GM19240 (cell line): ENCODE results near the gene TMEM184C.
A peak's percentile ranks its signal among the peaks of the same experiment; 100 is the strongest.

Source experiments
- DNase-seq: peaks from one replicate; pipeline ENCODE4 v3.0.0; 2011; ENCODE audit warnings: low spot score; ENCODE audit not compliant: insufficient read length

The TMEM184C gene

GRCh38 chr4:147617173-147617840 lies at the start of gene TMEM184C:
TMEM184C (plus strand) TSS chr4:147617397; CDS start chr4:147617957, 560 bp downstream.
- DNase-seq = peak; percentile 92

DNA sequence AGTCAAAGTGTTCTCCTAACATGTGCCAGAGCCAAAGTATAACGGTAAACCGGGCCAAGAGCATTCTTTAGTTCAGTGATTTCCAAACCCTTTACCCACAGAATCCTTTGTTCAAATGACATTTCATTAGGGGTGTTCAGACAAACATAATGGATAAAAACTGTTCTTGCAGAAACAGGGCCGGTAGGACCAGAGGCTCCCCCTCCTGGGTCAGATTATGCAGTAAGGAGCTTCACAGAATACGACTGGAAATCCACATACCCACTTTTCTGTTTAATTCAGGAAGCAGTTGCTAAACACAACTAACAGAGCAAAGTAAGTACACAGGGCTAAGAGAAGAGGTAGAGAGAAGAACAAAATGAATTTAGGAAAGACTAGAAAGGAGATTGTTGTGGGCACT lies 46.6 kb upstream of the TMEM184C start:
- DNase-seq = no peak

GRCh38 chr4:147571036-147571770 lies 46.0 kb upstream of the TMEM184C start:
- DNase-seq = no peak

- DNase-seq = no peak
Measured at GRCh38 chr4:147576084-147576483, 41.1 kb upstream of the TMEM184C start.

GRCh38 chr4:147578051-147578476 lies 39.1 kb upstream of the TMEM184C start:
- no peak for DNase-seq

DNA sequence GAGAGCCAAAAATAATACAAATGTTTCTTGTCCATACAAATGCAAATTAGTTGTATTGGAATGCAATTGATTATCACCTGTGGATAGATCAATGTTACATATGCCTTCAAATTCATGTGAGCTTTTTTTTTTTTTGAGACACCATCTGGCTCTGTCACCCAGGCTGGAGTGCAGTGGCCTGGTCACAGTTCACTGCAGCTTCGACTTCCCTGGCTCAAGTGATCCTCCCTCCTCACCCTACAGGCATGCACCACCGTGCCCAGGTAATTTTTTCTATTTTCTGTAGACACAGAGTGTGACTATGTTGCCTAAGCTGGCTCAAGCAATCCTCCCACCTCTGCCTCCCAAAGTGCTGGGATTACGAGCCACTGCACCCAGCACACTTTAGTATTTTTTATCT lies 38.6 kb upstream of the TMEM184C start:
- DNase-seq = no peak

DNA sequence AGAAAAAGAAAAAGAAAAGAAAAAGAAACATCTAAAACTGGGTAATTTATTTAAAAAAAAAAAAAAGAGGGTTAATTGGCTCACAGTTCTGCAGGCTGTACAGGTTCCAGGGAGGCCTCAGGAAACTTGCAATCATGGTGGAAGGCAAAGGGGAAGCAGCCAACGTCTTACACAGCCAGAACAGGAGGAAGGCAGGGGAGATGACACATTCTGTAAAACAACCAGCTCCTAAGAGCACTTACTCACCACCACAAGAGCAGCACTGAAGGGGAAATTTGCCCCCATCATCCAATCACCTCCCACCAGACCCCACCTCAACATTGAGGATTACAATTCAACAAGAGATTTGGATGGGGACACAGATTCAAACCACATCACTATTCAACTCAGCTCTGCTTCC lies 36.8 kb upstream of the TMEM184C start:
- DNase-seq = no peak

GRCh38 chr4:147581606-147582350 lies 35.4 kb upstream of the TMEM184C start:
- DNase-seq = no peak

DNA sequence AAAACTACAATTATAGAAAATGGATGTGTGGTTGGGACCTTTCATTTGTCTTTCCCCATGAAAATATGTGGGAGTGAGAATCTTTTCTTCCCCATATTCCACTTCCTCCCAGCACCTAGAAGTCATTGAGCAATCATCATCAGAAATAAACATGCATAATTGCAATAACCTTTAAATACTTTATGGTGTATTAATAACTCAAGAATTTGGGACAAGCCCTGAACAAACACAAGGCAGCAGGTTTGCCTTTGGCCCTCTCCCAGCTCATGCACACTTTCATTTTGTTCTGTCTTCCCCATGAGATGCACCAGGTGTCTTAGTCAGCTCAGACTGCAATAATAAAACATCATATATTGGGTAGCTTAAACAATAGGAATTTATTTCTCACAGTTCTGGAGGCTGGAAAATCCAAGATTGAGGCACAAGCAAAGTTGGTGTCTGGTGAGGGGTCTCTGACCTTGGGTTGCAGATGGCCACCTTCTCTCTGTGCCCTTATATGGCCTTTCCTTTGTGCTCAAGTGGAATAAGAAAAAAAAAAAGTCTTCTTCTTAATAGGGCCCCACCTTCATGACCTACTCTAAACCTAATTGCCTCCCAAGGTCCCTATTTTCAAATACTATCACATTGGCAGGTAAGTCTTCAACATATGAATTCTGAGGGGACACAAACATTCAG lies 34.7 kb upstream of the TMEM184C start:
- no peak for DNase-seq

- no peak for DNase-seq
Measured at GRCh38 chr4:147583876-147584275, 33.3 kb upstream of the TMEM184C start.

- no peak for DNase-seq
Measured at GRCh38 chr4:147586032-147586431, 31.2 kb upstream of the TMEM184C start.

DNA sequence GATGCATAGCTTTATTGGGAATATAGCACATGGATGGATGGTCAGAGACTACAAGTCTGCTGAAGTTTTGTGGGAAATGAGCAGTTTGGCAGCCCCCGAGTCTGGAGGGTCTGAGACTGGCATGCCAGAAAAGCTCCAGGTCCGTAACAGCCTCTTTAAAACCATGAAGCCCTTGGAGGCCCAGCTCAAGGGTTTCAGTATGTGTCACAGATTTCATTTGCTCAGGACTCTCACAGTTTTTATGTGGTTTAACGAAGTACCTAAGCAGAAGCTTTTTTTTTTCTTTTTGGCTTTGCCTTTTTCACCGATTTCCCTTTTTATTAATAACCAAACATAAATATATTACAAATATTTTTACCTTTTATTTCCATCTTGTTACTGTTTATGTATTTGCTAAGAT lies 30.6 kb upstream of the TMEM184C start:
- peak; percentile 10 for DNase-seq

DNA sequence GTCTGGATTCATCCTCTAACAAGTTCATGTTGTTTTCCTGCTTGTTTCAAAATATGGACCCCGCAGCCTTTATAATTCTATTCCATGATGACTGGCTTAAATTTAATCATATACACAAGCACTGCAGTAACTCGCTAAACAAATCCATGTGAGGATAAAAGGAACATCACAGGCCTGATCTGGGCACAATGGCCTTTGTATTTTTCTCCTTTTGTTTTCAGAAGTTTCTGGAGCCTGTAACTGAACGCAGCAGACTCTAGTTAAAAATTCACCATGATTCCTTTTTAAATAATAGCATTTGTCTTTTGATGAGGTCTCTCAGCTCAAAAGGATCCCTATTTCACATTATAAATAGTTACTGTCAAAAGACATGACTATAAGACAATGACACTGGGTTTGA lies 30.2 kb upstream of the TMEM184C start:
- DNase-seq = no peak

GRCh38 chr4:147589586-147589985 lies 27.6 kb upstream of the TMEM184C start:
- no peak for DNase-seq

DNA sequence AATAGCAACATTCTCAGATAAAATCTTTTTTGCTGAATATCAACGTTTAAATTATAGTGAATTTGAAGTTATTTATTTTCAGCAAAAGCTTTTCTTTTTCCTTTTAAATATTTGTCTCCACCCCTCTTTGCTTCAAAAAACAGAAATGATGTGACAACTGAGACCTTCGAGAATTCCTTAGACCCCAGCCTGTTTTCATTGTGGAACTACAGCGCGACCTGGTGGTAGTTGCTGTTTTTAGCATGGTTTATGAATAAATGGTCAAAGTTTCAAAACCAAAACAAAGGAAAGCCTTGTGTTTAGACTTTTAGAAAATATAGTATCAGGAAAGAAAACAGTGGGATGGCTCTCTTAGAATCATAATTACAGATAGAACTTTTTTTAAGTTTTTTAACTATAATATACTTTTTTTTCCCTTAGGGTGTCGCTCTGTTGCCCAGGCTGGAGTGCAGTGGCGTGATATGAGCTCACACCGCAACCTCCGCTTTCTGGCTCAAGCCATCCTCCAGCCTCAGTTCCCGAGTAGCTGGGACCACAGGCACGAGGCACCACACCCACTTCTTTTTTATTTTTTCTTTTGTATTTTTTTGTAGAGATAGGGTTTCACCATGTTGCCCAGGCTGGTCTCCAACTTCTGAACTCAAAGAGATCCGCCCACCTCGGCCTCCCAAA lies 26.8 kb upstream of the TMEM184C start:
- peak; percentile 34 for DNase-seq

GRCh38 chr4:147591106-147591505 lies 26.1 kb upstream of the TMEM184C start:
- DNase-seq = no peak

DNA sequence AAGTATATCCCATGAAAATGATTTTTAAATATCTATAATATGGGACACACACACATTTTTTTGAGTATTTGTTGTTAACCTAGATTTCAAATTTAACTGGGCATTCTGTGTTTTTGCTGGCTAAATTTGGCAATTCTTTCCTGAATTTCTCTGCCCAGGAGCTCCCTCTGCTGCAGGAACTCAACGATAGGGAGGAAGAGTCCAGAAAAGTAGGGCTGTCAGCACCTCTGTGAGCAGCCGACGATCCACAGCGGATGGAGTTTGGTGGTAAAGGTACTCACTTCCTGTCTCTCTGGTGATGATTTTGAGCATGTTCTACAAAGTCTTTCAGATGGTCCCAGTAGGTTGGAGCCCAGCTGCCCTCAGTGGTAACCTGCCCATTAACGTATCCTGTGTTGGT lies 23.1 kb upstream of the TMEM184C start:
- DNase-seq = no peak

DNA sequence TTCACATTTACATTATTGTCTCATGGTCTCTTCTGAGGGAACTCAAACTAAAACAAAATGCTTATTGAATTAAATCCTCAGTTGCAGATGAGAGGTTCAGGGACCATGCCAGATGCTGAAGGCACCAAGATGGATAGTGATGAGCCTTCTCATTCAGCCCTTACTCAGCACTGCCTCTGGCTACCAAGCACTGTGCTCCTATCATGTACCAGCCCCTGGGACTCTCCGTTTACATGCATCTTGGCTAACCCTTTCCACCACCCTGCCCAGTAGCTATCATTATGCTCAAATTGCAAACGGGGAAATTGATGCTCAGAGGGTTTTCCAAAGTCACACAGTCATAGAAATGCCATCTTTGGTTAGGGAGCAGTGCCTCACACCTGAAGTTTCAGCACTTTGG lies 22.6 kb upstream of the TMEM184C start:
- no peak for DNase-seq

GRCh38 chr4:147596377-147596776 lies 20.8 kb upstream of the TMEM184C start:
- no peak for DNase-seq

DNA sequence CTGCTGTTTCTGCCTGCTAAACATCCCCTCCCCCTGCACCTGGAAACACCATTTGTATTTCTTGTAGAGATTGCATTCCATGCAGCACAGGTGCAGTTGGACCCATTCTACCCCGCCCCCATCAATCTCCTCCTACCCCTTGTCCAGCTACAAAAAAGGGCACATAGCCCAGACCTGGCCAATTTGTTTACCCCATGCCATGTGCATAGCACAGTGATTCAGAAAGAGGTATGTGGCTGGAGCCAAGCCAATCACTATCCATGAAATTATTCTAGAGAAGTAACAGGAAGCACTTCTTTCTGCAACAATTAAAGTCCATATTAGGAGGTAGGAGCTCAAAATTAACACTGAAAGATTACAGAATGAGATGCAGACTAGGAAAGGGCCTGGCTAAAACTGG lies 20.2 kb upstream of the TMEM184C start:
- no peak for DNase-seq

GRCh38 chr4:147597561-147597960 lies 19.6 kb upstream of the TMEM184C start:
- DNase-seq = no peak
